GM18951 (cell line): ENCODE measurements around the gene FAM217B.

ENCODE experiments used
- POLR2A ChIP-seq: IDR thresholded peaks from 4 replicates; pipeline ENCODE4 v1.6.1; 2011; ENCODE audit warnings: mild to moderate bottlenecking; ENCODE audit not compliant: insufficient read length, insufficient read depth; ENCODE audit errors: extremely low read depth
- in situ Hi-C: fragments of 300-500 bp; cut with MboI; formaldehyde crosslinking; loops from one replicate; pipeline ENCODE4 v1.12.0; 2022; ENCODE audit warnings: low sequenced_read_pairs, mixed read lengths, inconsistent platforms; ENCODE audit not compliant: unreplicated experiment

FAM217B gene

DNA sequence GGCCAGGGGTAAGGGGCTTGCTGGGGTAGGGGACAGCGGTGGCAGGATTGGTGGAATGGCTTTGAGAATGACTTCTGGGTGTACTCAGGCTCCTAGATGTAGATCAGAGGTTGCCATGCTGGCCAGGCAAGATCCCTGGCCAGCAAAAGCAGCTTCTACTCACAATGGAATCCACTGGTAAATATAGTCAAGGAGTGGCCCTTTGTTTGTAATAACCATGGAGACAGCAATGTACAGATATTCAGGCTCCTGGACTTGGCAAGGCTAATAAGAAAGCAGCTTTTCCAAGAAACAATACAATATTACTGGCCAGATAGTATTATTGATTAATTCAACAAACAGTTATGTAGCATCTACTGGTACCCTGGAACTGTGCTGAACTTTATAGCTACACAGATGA is 55.9 kb downstream of the FAM217B start:
- TF ChIP-seq POLR2A = no peak
- in situ Hi-C loops = no loop called here

DNA sequence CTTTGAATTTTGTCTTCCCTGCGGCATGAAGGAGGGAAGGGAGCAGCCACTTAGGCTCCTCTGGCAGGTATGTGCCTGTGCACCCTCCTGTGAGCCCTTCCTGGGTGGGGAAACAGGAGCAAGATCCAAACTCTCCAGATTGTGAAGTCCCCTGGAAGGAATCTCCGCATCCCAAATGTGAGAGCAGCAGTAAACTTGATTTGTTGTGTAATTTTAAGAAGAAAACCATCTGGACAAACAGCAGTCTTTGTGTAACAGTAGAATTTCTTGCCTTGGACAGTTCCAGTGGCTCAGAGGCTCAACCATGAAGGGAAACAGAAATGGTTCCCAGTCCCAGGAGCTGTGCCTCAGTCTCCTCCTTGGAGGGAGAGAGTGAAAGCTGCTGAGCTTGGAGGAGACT is 57.7 kb downstream of the FAM217B start:
- in situ Hi-C loops = no loop called here
- TF ChIP-seq POLR2A = no peak
